Hepatocyte (in vitro differentiated cells): ENCODE measurements around the gene MGME1. TPM values are rescaled to one million over a fixed set of nuclear protein-coding genes. Genes with fewer than 3 reads are reported as not detected.

ENCODE experiments used
- DNase-seq: peaks from one replicate; pipeline ENCODE4 v3.0.0-alpha.2; 2016; ENCODE audit warnings: low spot score
- H2AFZ ChIP-seq: fragments of 200-600 bp; sonication (generic); 2 replicates; pipeline ENCODE4 v1.6.0; 2016; ENCODE audit warnings: antibody characterized with exemption, mild to moderate bottlenecking
- H3K27ac ChIP-seq: fragments of 200-600 bp; sonication (generic); 2 replicates; pipeline ENCODE4 v1.5.1; 2016; ENCODE audit warnings: mild to moderate bottlenecking
- H3K27me3 ChIP-seq: fragments of 200-600 bp; sonication (generic); 2 replicates; pipeline ENCODE4 v1.6.1; 2016
- H3K36me3 ChIP-seq: fragments of 200-600 bp; sonication (generic); replicated peaks from 2 replicates; pipeline ENCODE4 v1.5.1; 2016; ENCODE audit warnings: low read depth; ENCODE audit not compliant: insufficient read depth
- H3K4me1 ChIP-seq: fragments of 200-600 bp; sonication (generic); 2 replicates; pipeline ENCODE4 v1.5.1; 2016; ENCODE audit warnings: mild to moderate bottlenecking, moderate library complexity; ENCODE audit not compliant: insufficient read depth
- H3K4me2 ChIP-seq: fragments of 200-600 bp; sonication (generic); 2 replicates; pipeline ENCODE4 v1.6.0; 2016
- H3K4me3 ChIP-seq: fragments of 200-600 bp; sonication (generic); 2 replicates; pipeline ENCODE4 v1.5.1; 2016; ENCODE audit warnings: mild to moderate bottlenecking
- H3K79me2 ChIP-seq: fragments of 200-600 bp; sonication (generic); 2 replicates; pipeline ENCODE4 v1.6.0; 2017; ENCODE audit warnings: mild to moderate bottlenecking
- H3K9me2 ChIP-seq: fragments of 200-600 bp; sonication (generic); replicated peaks from 2 replicates; pipeline ENCODE4 v1.6.0; 2017; ENCODE audit warnings: mild to moderate bottlenecking; ENCODE audit not compliant: insufficient read depth
- H3K9me3 ChIP-seq: fragments of 200-600 bp; sonication (generic); 2 replicates; pipeline ENCODE4 v1.5.1; 2016; ENCODE audit warnings: low read depth, mild to moderate bottlenecking
- H4K20me1 ChIP-seq: fragments of 200-600 bp; sonication (generic); 2 replicates; pipeline ENCODE4 v1.6.0; 2016; ENCODE audit warnings: mild to moderate bottlenecking; ENCODE audit not compliant: insufficient read depth, poor library complexity, severe bottlenecking
- EZH2 ChIP-seq: fragments of 200-600 bp; sonication (generic); IDR thresholded peaks from 2 replicates; pipeline ENCODE4 v1.6.1; 2016; ENCODE audit warnings: antibody characterized with exemption, mild to moderate bottlenecking, borderline replicate concordance
- EZH2phosphoT487 ChIP-seq: fragments of 200-600 bp; sonication (generic); IDR thresholded peaks from one replicate; pipeline ENCODE4 v1.6.1; 2018; ENCODE audit warnings: antibody characterized with exemption, mild to moderate bottlenecking, low read depth, moderate library complexity; ENCODE audit not compliant: unreplicated experiment, severe bottlenecking
- WGBS: methylation state at CpG from one replicate; pipeline ENCODE4 v1.1.6; 2016; ENCODE audit warnings: low lambda C conversion rate; ENCODE audit errors: missing lambda C conversion rate; 5-methylcytosine and 5-hydroxymethylcytosine counted together
- polyA plus RNA-seq: library from polyadenylated mRNA; unstranded; fragments of >200 nt; fragmentation: Nextera tagmentation; extraction: Ambion mirVana; gene quantifications from 2 replicates; pipeline ENCODE4 v1.2.1, GENCODE V29; 2016
- total RNA-seq: library from RNA; depleted of rRNA; stranded (reverse); fragments of >200 nt; gene quantifications from 2 replicates; pipeline ENCODE4 v1.2.3, GENCODE V29; 2014
- TF ChIP-seq, protein P1 (sequence below): fragments of 200-600 bp; sonication (generic); IDR thresholded peaks from 2 replicates; pipeline ENCODE4 v1.5.1; 2016; ENCODE audit warnings: antibody characterized with exemption, mild to moderate bottlenecking; ENCODE audit not compliant: poor library complexity

MGME1 gene
- total and polyA plus RNA-seq, 2 experiments from 2014 or later = 15.7 to 17.9 TPM

GRCh38 chr20:18031888-18032509 is 63.2 kb downstream of the MGME1 start:
- TF ChIP-seq EZH2 (no peak), EZH2phosphoT487 (no peak)
- TF ChIP-seq, protein P1, sequence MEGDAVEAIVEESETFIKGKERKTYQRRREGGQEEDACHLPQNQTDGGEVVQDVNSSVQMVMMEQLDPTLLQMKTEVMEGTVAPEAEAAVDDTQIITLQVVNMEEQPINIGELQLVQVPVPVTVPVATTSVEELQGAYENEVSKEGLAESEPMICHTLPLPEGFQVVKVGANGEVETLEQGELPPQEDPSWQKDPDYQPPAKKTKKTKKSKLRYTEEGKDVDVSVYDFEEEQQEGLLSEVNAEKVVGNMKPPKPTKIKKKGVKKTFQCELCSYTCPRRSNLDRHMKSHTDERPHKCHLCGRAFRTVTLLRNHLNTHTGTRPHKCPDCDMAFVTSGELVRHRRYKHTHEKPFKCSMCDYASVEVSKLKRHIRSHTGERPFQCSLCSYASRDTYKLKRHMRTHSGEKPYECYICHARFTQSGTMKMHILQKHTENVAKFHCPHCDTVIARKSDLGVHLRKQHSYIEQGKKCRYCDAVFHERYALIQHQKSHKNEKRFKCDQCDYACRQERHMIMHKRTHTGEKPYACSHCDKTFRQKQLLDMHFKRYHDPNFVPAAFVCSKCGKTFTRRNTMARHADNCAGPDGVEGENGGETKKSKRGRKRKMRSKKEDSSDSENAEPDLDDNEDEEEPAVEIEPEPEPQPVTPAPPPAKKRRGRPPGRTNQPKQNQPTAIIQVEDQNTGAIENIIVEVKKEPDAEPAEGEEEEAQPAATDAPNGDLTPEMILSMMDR = no peak
- Histone ChIP-seq H4K20me1 (no peaks in the 10 kb centered on the region), H3K36me3 (no peaks in the 10 kb centered on the region), H3K9me3 (no peaks in the 10 kb centered on the region), H3K79me2 (no peaks in the 10 kb centered on the region), H3K4me3 (no peak overlapping the region), H3K27me3 (no peaks in the 10 kb centered on the region), H3K9me2 (no peaks in the 10 kb centered on the region), H3K4me1 (peaks cover 11% of the 10 kb centered on the region), H2AFZ (no peak overlapping the region), H3K27ac (peak overlapping the region; percentile 60), H3K4me2 (no peak overlapping the region)
- peak; percentile 48 for DNase-seq
- WGBS = 48% methylated on average over 7 of the region's 7 CpGs

GRCh38 chr20:18032977-18033892 is 64.4 kb downstream of the MGME1 start:
- Histone ChIP-seq H3K9me3 (no peaks in the 10 kb centered on the region), H3K79me2 (no peaks in the 10 kb centered on the region), H3K9me2 (no peaks in the 10 kb centered on the region), H4K20me1 (no peaks in the 10 kb centered on the region), H3K4me1 (peaks cover 11% of the 10 kb centered on the region), H3K36me3 (no peaks in the 10 kb centered on the region), H3K27me3 (no peaks in the 10 kb centered on the region), H3K4me3 (no peak overlapping the region), H3K27ac (peak overlapping the region; percentile 60), H3K4me2 (peak overlapping the region; percentile 14), H2AFZ (no peak overlapping the region)
- 61% methylated on average over 17 of the region's 17 CpGs for WGBS
- DNase-seq = peak; percentile 71
- TF ChIP-seq EZH2phosphoT487 (no peak), EZH2 (no peak)
- TF ChIP-seq, protein P1 = no peak

- Histone ChIP-seq H3K36me3 (no peaks in the 10 kb centered on the region), H3K4me2 (no peak overlapping the region), H3K79me2 (no peaks in the 10 kb centered on the region), H4K20me1 (no peaks in the 10 kb centered on the region), H3K27me3 (no peaks in the 10 kb centered on the region), H3K27ac (peak overlapping the region; percentile 60), H3K4me3 (no peak overlapping the region), H3K9me2 (no peaks in the 10 kb centered on the region), H3K9me3 (no peaks in the 10 kb centered on the region), H2AFZ (no peak overlapping the region), H3K4me1 (peaks cover 11% of the 10 kb centered on the region)
- 75% methylated on average over 5 of the region's 5 CpGs for WGBS
- TF ChIP-seq, protein P1 = no peak
- TF ChIP-seq EZH2phosphoT487 = no peak
- TF ChIP-seq EZH2 = no peak
- no peak for DNase-seq
Measured at GRCh38 chr20:18034039-18034438, 65.2 kb downstream of the MGME1 start.
